Head of caudate nucleus (tissue), 42 donors: ENCODE data around the gene CRYL1.
"Not testable (repeated sequence)": the region's sequence is repeated elsewhere in the genome, so short reads cannot be mapped to it uniquely, and the experiment has no call there.

Experiments
- DNase-seq, 42 donors: peaks; one replicate each; pipeline versions ENCODE4 v3.0.0 to v3.0.0-alpha.2; 2020 to 2021; ENCODE audit warnings: mixed read lengths in 7 of 42
- intact Hi-C: fragments of 100-400 bp; cut with DNase I; formaldehyde crosslinking; loops from one replicate; pipeline ENCODE4 v1.15.0; 2022

CRYL1 gene

GRCh38 chr13:20436505-20436904 is 89.2 kb downstream of the CRYL1 start:
- intact Hi-C loops = no loop called here
- DNase-seq = peak in 7 of 42 donors; percentile 32 to 64 (median 46)

GRCh38 chr13:20435616-20436368 is 89.9 kb downstream of the CRYL1 start:
- intact Hi-C loops = no loop called here
- DNase-seq = no peak

- intact Hi-C loops, DNase-seq: not testable (repeated sequence)
Observed at GRCh38 chr13:20434210-20434609, 91.4 kb downstream of the CRYL1 start.

- intact Hi-C loops = no loop called here
- no peak for DNase-seq
Observed at GRCh38 chr13:20431687-20432384, 93.8 kb downstream of the CRYL1 start.

GRCh38 chr13:20431080-20431479 is 94.6 kb downstream of the CRYL1 start:
- intact Hi-C loops = no loop called here
- DNase-seq = no peak

- intact Hi-C loops = no loop called here
Observed at GRCh38 chr13:20430296-20430695, 95.4 kb downstream of the CRYL1 start.

GRCh38 chr13:20429682-20430081 is 96.0 kb downstream of the CRYL1 start:
- intact Hi-C loops = no loop called here
- DNase-seq = no peak

More at GRCh38 chr13:20430296-20430695, 95.4 kb downstream of the CRYL1 start:
- DNase-seq = no peak

GRCh38 chr13:20428666-20429644 is 96.7 kb downstream of the CRYL1 start:
- intact Hi-C loops = no loop called here
- DNase-seq = no peak

- DNase-seq = peak in 1 of 42 donors; percentile 33
Observed at GRCh38 chr13:20426766-20427448, 98.8 kb downstream of the CRYL1 start.

GRCh38 chr13:20425819-20426219 is 99.8 kb downstream of the CRYL1 start:
- intact Hi-C loops = no loop called here
- peak in 2 of 42 donors; percentile 13 to 38 for DNase-seq

More at GRCh38 chr13:20426766-20427448, 98.8 kb downstream of the CRYL1 start:
- intact Hi-C loops = no loop called here

GRCh38 chr13:20424949-20425348 is 100.7 kb downstream of the CRYL1 start:
- DNase-seq = peak in 3 of 42 donors; percentile 9 to 41 (median 36)
- intact Hi-C loops = no loop called here

GRCh38 chr13:20424559-20424852 is 101.2 kb downstream of the CRYL1 start:
- DNase-seq = peak in 3 of 42 donors; percentile 5 to 38 (median 27)
- intact Hi-C loops = no loop called here

GRCh38 chr13:20422362-20422761 is 103.3 kb downstream of the CRYL1 start:
- intact Hi-C loops = no loop called here
- no peak for DNase-seq

GRCh38 chr13:20420938-20421337 is 104.7 kb downstream of the CRYL1 start:
- intact Hi-C loops = no loop called here
- peak in 1 of 42 donors; percentile 0 for DNase-seq

- intact Hi-C loops = no loop called here
- DNase-seq = no peak
Observed at GRCh38 chr13:20418953-20419352, 106.7 kb downstream of the CRYL1 start.

- no peak for DNase-seq
- intact Hi-C loops = no loop called here
Observed at GRCh38 chr13:20416223-20416745, 109.4 kb downstream of the CRYL1 start.

GRCh38 chr13:20415694-20416107 is 110.0 kb downstream of the CRYL1 start:
- no peak for DNase-seq
- intact Hi-C loops = no loop called here

- no peak for DNase-seq
- intact Hi-C loops = no loop called here
Observed at GRCh38 chr13:20415306-20415679, 110.4 kb downstream of the CRYL1 start.
